Natural killer cell (primary cell): ENCODE results near the gene ZNF512. TPM values are rescaled to one million over a fixed set of nuclear protein-coding genes. Genes with fewer than 3 reads are reported as not detected.

Experiments
- ATAC-seq, 3 donors: fragments of 150-1000 bp in 2 of 3; fragments of 200-7000 bp in 1 of 3; cut with Tn5 transposase; 1 replicate in 1 of 3; 2 replicates in 2 of 3; pipeline ENCODE4 v1.10.0; 2021; ENCODE audit warnings: mild to moderate bottlenecking in 2 of 3, moderate library complexity in 2 of 3
- DNase-seq, 2 donors: peaks; one replicate each; pipeline versions ENCODE4 v3.0.0 to v3.0.0-alpha.2; 2013 to 2021; ENCODE audit warnings: mixed read lengths in 1 of 2
- H3K27ac ChIP-seq: one replicate; pipeline ENCODE4 v1.5.1; 2013; ENCODE audit warnings: mild to moderate bottlenecking, low read length
- H3K27me3 ChIP-seq: one replicate; pipeline ENCODE4 v1.6.1; 2013; ENCODE audit warnings: low read length; ENCODE audit not compliant: control insufficient read depth, insufficient read depth
- H3K36me3 ChIP-seq: one replicate; pipeline ENCODE4 v1.6.1; 2013; ENCODE audit warnings: low read length; ENCODE audit not compliant: control insufficient read depth, insufficient read depth
- H3K4me1 ChIP-seq: one replicate; pipeline ENCODE4 v1.6.1; 2013; ENCODE audit warnings: low read length; ENCODE audit not compliant: control insufficient read depth, insufficient read depth
- H3K4me3 ChIP-seq: one replicate; pipeline ENCODE4 v1.5.1; 2013; ENCODE audit warnings: low read length
- H3K9me3 ChIP-seq: one replicate; pipeline ENCODE4 v1.6.1; 2013; ENCODE audit warnings: low read length; ENCODE audit not compliant: control insufficient read depth, insufficient read depth
- H3K27ac Mint-ChIP-seq, 2 donors: one replicate each; pipeline ENCODE4 v1.8.0; 2022; ENCODE audit warnings: mild to moderate bottlenecking in 2 of 2, mixed read lengths in 2 of 2, moderate library complexity in 1 of 2
- H3K27me3 Mint-ChIP-seq, 2 donors: one replicate each; pipeline ENCODE4 v1.8.0; 2022; ENCODE audit warnings: low read depth in 2 of 2, mixed read lengths in 2 of 2
- H3K36me3 Mint-ChIP-seq: one replicate; pipeline ENCODE4 v1.8.0; 2022; ENCODE audit warnings: mixed read lengths
- H3K4me1 Mint-ChIP-seq, 2 donors: one replicate each; pipeline ENCODE4 v1.8.0; 2022; ENCODE audit warnings: mixed read lengths in 2 of 2
- H3K4me3 Mint-ChIP-seq: one replicate; pipeline ENCODE4 v1.8.0; 2022; ENCODE audit warnings: mild to moderate bottlenecking, moderate library complexity, mixed read lengths
- H3K9me3 Mint-ChIP-seq, 2 donors: one replicate each; pipeline ENCODE4 v1.8.0; 2022; ENCODE audit warnings: mixed read lengths in 2 of 2
- WGBS: methylation state at CpG from one replicate; pipeline ENCODE4 v1.1.7; 2013; ENCODE audit warnings: missing lambda C conversion rate; ENCODE audit not compliant: insufficient coverage; 5-methylcytosine and 5-hydroxymethylcytosine counted together
- intact Hi-C: fragments of 100-400 bp; cut with micrococcal nuclease; formaldehyde crosslinking; loops from one replicate; pipeline ENCODE4 v1.14.2; 2022
- total RNA-seq, 4 donors: library from RNA; stranded (reverse); fragments of 120-200 nt in 1 of 4; gene quantifications; one replicate each; pipeline versions ENCODE4 v1.2.3 to v1.2.4, GENCODE V29; 2013 to 2022
- TF ChIP-seq, protein P1 (sequence below): fragments of 200-600 bp; IDR thresholded peaks from one replicate; pipeline ENCODE4 v1.8.0; 2022; ENCODE audit warnings: antibody characterized with exemption

The ZNF512 gene
- total RNA-seq, 3 donors from 2014 or later (not counting 1 experiment from before 2014, with no cell fraction given) = 26.5 to 40.9 (median 30.6) TPM

DNA sequence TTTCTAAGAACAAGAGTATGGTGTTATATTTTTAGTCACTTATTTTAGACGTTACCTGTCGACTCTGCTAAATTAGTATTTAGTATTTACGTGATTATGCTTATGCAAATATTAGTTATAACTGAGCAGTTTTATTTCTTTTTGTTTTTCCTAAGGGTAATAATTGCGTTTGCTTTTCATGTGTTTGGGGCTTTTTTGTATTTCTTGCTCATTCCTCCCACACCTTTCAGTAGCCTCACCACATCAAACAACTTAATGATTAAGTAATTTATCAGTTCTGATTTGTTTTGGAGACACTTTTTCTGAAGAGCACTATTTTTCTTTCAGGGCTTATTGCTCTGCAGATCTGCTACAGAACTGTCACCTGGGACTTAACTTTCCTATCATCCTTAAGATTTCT is 88.4 kb downstream of the ZNF512 start:
- H3K4me1 Mint-ChIP-seq = peaks cover 5 to 10% of the 10 kb centered on the region in 2 donors
- intact Hi-C loops = no loop called here
- TF ChIP-seq, protein P1, sequence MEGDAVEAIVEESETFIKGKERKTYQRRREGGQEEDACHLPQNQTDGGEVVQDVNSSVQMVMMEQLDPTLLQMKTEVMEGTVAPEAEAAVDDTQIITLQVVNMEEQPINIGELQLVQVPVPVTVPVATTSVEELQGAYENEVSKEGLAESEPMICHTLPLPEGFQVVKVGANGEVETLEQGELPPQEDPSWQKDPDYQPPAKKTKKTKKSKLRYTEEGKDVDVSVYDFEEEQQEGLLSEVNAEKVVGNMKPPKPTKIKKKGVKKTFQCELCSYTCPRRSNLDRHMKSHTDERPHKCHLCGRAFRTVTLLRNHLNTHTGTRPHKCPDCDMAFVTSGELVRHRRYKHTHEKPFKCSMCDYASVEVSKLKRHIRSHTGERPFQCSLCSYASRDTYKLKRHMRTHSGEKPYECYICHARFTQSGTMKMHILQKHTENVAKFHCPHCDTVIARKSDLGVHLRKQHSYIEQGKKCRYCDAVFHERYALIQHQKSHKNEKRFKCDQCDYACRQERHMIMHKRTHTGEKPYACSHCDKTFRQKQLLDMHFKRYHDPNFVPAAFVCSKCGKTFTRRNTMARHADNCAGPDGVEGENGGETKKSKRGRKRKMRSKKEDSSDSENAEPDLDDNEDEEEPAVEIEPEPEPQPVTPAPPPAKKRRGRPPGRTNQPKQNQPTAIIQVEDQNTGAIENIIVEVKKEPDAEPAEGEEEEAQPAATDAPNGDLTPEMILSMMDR = no peak
- no peaks in the 10 kb centered on the region for H3K27me3 ChIP-seq
- H3K27ac Mint-ChIP-seq = no peak overlapping the region
- no peaks in the 10 kb centered on the region for H3K9me3 ChIP-seq
- H3K27ac ChIP-seq = no peak overlapping the region
- H3K36me3 Mint-ChIP-seq = peaks cover 28% of the 10 kb centered on the region
- no peaks in the 10 kb centered on the region for H3K9me3 Mint-ChIP-seq
- no peak overlapping the region for H3K4me3 Mint-ChIP-seq
- ATAC-seq (no peak), DNase-seq (no peak)
- H3K4me1 ChIP-seq = no peaks in the 10 kb centered on the region
- no peak overlapping the region for H3K4me3 ChIP-seq
- no peaks in the 10 kb centered on the region for H3K27me3 Mint-ChIP-seq
- H3K36me3 ChIP-seq = peaks cover 52% of the 10 kb centered on the region
- WGBS = 87% methylated on average over 3 of the region's 4 CpGs

Other genes with a start within 250 kb of the ZNF512 start
- gene GTF3C2, start 226.3 kb upstream of the ZNF512 start, total RNA-seq = 10 to 100 TPM; 56.1 to 68.7 (median 59.7) TPM
- 10 to 100 TPM; 35.0 to 44.5 (median 40.8) TPM for gene EIF2B4, start 212.7 kb upstream of the ZNF512 start, total RNA-seq
- gene SNX17, start 212.4 kb upstream of the ZNF512 start, total RNA-seq = 100 to 1,000 TPM in 2 of 3 donors, 10 to 100 TPM in 1; 96.3 to 107 (median 100) TPM
- gene ZNF513, start 202.3 kb upstream of the ZNF512 start, total RNA-seq = 10 to 100 TPM; 24.2 to 28.1 (median 26.1) TPM
- 10 to 100 TPM; 63.9 to 73.8 (median 69.5) TPM for gene PPM1G, start 173.5 kb upstream of the ZNF512 start, total RNA-seq
- gene NRBP1, start 154.4 kb upstream of the ZNF512 start, total RNA-seq = 100 to 1,000 TPM; 240 to 278 (median 262) TPM
- 1 to 10 TPM; 4.4 to 8.4 (median 5.1) TPM for gene KRTCAP3, start 140.7 kb upstream of the ZNF512 start, total RNA-seq
- 10 to 100 TPM; 24.8 to 35.7 (median 30.7) TPM for gene IFT172, start 93.3 kb upstream of the ZNF512 start, total RNA-seq
- not detected for gene FNDC4, start 87.8 kb upstream of the ZNF512 start, total RNA-seq
- gene GCKR, start 86.2 kb upstream of the ZNF512 start, total RNA-seq = not detected
- gene CCDC121, start 46.0 kb downstream of the ZNF512 start, total RNA-seq = under 1 TPM; 0.25 to 0.58 (median 0.42) TPM
- gene GPN1, start 46.0 kb downstream of the ZNF512 start, total RNA-seq = 10 to 100 TPM; 31.5 to 36.1 (median 34.9) TPM
- 10 to 100 TPM; 52.2 to 53.7 (median 52.8) TPM for gene SUPT7L, start 80.6 kb downstream of the ZNF512 start, total RNA-seq
- 10 to 100 TPM; 22.0 to 26.0 (median 24.8) TPM for gene SLC4A1AP, start 80.8 kb downstream of the ZNF512 start, total RNA-seq
- 10 to 100 TPM; 21.5 to 28.5 (median 27.3) TPM for gene MRPL33, start 188.7 kb downstream of the ZNF512 start, total RNA-seq